ENCODE data around the gene PLXNA2. TPM values are rescaled to one million over a fixed set of nuclear protein-coding genes. Genes with fewer than 3 reads are reported as not detected.

Gene PLXNA2
- total RNA-seq, 2 donors from 2014 or later, result 7.3 to 8.9 TPM

DNA sequence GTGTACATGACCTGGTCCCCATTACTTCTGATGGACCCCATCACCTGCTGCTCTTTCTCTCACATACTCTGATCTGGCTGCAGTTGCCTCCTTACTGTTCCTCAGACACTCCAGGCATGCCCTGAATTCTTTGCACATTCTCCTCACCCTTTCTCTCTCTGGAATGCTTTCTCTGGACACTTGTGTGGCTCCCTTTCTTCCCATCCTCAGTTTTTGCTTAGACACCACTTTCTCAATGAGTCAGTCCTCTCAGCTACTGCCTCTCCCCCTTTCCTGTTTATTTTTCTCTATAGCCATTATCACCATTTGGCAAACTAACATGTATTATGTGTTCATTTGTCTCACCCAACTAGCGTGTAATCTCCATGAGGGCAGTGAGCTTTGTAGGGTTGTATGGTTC lies 28.1 kb downstream of the PLXNA2 start:
- H3K9me3 ChIP-seq, result no peaks in the 10 kb centered on the region
- H3K36me3 ChIP-seq, result no peaks in the 10 kb centered on the region
- intact Hi-C loops (cut with DNase I), result no loop called here
- H3K27me3 ChIP-seq (replicated peaks; ENCODE audit: insufficient read depth), result no peaks in the 10 kb centered on the region
- H3K27ac ChIP-seq, result no peak overlapping the region
- no peak for DNase-seq (ENCODE audit: low spot score)
- no peak overlapping the region for H3K4me3 ChIP-seq
- 68% methylated on average over 1 of the region's 1 CpG for WGBS
- no peak for TF ChIP-seq POLR2A (IDR thresholded peaks at IDR 0.05)
- TF ChIP-seq, protein P1, sequence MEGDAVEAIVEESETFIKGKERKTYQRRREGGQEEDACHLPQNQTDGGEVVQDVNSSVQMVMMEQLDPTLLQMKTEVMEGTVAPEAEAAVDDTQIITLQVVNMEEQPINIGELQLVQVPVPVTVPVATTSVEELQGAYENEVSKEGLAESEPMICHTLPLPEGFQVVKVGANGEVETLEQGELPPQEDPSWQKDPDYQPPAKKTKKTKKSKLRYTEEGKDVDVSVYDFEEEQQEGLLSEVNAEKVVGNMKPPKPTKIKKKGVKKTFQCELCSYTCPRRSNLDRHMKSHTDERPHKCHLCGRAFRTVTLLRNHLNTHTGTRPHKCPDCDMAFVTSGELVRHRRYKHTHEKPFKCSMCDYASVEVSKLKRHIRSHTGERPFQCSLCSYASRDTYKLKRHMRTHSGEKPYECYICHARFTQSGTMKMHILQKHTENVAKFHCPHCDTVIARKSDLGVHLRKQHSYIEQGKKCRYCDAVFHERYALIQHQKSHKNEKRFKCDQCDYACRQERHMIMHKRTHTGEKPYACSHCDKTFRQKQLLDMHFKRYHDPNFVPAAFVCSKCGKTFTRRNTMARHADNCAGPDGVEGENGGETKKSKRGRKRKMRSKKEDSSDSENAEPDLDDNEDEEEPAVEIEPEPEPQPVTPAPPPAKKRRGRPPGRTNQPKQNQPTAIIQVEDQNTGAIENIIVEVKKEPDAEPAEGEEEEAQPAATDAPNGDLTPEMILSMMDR (IDR thresholded peaks at IDR 0.05), result no peak
- no peak for TF ChIP-seq POLR2AphosphoS5 (IDR thresholded peaks at IDR 0.05)
- no peaks in the 10 kb centered on the region for H3K4me1 ChIP-seq (replicated peaks)

DNA sequence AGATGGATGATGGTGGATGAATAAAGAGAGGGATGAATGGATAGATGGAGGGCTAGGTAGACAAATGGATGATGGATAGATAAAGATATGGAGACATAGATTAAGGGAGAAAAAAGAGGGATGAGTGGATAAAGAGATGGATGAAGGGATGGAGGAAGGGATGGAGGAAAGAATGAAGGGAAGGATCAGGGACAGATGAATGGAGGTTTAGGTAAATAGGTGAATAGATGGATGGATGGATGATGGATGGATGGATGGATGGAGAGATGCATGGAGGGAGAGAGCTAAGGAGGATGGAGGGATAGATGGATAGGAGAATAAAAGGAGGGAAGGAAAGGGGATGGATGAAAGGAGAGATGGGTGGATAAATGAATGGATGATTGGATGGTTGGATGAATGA lies 28.8 kb downstream of the PLXNA2 start:
- no peaks in the 10 kb centered on the region for H3K36me3 ChIP-seq
- intact Hi-C loops (cut with DNase I), result no loop called here
- TF ChIP-seq POLR2AphosphoS5 (IDR thresholded peaks at IDR 0.05) (no peak), POLR2A (IDR thresholded peaks at IDR 0.05) (no peak)
- TF ChIP-seq, protein P1 (IDR thresholded peaks at IDR 0.05), result no peak

DNA sequence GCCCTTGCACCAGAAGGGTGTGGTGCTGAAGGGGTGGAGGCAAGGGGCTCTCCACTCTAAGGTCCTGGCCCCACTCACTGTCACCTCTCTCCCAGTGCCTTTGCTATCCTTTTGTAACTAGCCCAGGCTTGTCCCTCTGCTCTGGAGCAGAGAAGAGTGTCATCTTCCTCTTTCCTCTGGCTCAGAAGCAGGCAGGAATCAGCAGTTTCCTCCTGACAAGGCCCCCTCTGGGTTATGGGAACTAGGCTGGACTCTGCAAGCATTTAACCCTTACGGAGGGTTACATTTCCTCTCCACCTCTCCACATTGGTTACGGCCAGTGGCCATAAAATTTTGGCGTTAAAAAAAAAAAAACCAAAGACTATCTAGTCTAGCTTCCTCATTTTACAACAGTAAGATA lies 30.4 kb downstream of the PLXNA2 start:
- Histone ChIP-seq H3K4me1 (replicated peaks) (no peaks in the 10 kb centered on the region), H3K27me3 (replicated peaks; ENCODE audit: insufficient read depth) (no peaks in the 10 kb centered on the region), H3K36me3 (no peaks in the 10 kb centered on the region), H3K9me3 (no peaks in the 10 kb centered on the region), H3K27ac (no peak overlapping the region), H3K4me3 (no peak overlapping the region)
- DNase-seq (ENCODE audit: low spot score), result no peak
- intact Hi-C loops (cut with DNase I), result no loop called here
- TF ChIP-seq POLR2AphosphoS5 (IDR thresholded peaks at IDR 0.05), result no peak
- WGBS, result 44% methylated on average over 3 of the region's 3 CpGs

More for the DNA sequence above, 28.8 kb downstream of the PLXNA2 start:
- Histone ChIP-seq H3K27me3 (replicated peaks; ENCODE audit: insufficient read depth) (no peaks in the 10 kb centered on the region), H3K27ac (no peak overlapping the region), H3K9me3 (no peaks in the 10 kb centered on the region), H3K4me1 (replicated peaks) (no peaks in the 10 kb centered on the region), H3K4me3 (no peak overlapping the region)
- no peak for DNase-seq (ENCODE audit: low spot score)

DNA sequence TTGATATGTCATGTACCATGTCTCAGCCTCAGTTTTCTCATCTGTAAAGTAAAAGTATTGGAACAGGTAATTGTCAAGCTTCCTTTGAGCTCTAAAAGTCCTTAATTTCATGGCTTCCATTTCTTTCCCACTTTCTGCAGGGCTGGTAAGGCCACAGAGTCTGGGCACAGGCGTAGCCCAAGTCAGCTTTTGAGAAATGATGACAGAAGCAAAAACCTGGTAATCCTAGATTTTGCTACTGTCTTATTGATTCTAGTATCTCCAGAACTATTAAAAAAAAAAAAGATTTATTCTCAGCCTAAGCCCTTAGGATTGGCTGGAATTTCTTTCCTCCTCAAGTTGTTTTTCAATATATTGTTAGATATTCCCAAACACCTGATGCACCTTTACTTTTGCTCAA lies 31.3 kb downstream of the PLXNA2 start:
- Histone ChIP-seq H3K4me1 (replicated peaks) (peaks cover 2% of the 10 kb centered on the region), H3K4me3 (no peak overlapping the region), H3K36me3 (no peaks in the 10 kb centered on the region), H3K9me3 (no peaks in the 10 kb centered on the region), H3K27me3 (replicated peaks; ENCODE audit: insufficient read depth) (no peaks in the 10 kb centered on the region), H3K27ac (no peak overlapping the region)
- no peak for TF ChIP-seq POLR2A (IDR thresholded peaks at IDR 0.05)
- TF ChIP-seq, protein P1 (IDR thresholded peaks at IDR 0.05), result no peak
- TF ChIP-seq POLR2AphosphoS5 (IDR thresholded peaks at IDR 0.05), result no peak
- WGBS, result 97% methylated on average over 1 of the region's 1 CpG
- no peak for DNase-seq (ENCODE audit: low spot score)
- intact Hi-C loops (cut with DNase I), result no loop called here

DNA sequence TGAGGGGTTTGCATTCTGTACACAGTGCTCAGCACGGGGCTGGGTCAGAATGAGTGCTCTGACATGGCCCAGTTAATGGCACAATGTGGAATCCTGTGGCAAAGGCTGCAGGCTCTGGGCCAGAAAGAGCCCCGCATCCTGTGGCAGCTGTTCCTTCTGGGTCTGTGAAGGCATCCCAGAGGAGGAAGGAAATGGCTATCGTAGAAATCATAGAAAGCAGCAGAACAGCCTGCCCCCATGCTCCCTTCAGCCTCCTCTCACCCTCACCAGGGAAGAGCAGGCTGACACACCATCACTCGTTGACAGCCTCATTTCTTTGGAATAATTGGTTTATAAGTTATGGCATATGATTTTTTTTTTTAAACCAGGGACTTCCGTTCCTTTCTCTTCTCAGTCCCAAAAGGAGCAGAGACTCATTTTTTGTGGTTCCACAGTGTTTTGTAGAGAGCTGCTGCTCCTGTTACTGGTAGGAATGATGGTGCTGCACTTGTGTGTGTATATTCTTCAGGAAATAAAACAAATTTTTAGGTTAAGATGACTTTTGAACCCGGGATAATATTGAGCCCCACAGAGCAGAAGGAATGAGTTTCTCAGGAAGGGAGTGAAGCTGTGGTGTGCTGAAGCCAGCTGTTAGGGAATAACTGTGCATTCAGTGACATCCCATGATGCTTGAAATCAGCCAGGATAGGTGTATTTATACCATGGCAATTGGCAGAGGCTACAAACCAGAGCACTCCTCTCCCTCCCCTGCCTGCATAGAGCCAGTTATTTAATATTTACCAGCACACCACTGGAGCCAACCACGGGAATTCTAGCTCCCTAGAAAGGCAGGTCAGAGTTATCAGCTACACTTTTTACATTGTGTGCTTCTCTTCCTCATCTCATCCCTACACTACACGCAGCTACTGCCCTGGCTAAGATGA lies 32.0 kb downstream of the PLXNA2 start:
- Histone ChIP-seq H3K27me3 (replicated peaks; ENCODE audit: insufficient read depth) (no peaks in the 10 kb centered on the region), H3K36me3 (no peaks in the 10 kb centered on the region), H3K27ac (no peak overlapping the region), H3K4me1 (replicated peaks) (peaks cover 2% of the 10 kb centered on the region), H3K9me3 (no peaks in the 10 kb centered on the region), H3K4me3 (no peak overlapping the region)
- DNase-seq (ENCODE audit: low spot score), result no peak
- intact Hi-C loops (cut with DNase I), result no loop called here
- TF ChIP-seq, protein P1 (IDR thresholded peaks at IDR 0.05), result no peak
- no peak for TF ChIP-seq POLR2AphosphoS5 (IDR thresholded peaks at IDR 0.05)
- no peak for TF ChIP-seq POLR2A (IDR thresholded peaks at IDR 0.05)
- 70% methylated on average over 8 of the region's 8 CpGs for WGBS
